Colon (tissue), 2 donors: Measurements from ENCODE around the gene AGMO.

Source experiments
- FAIRE-seq: peaks from 2 replicates; lab custom pipeline; 2012; peaks lifted over from hg19 to GRCh38; lab: Jason Lieb, UNC
- donor health status: control.
- donor health status: control.

Gene AGMO

DNA sequence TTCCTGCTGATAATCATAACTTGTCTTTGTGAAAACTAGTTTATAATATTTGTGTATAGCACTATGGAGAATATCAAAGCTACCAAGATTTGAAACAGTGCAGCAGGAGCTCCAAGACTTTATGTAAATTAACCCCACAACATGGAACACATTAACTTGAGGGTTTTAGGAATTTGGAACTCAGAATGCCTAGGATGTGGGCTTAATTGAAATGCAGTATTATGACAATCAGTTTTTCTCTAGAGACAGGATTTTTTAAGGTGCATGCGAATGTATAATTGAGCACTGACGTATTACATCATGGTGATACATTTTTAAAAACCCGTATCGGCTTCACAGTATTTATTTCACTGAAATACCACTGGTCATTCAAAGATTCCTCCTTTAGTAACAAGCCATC lies 346.2 kb downstream of the AGMO start:
- no peak for FAIRE-seq

GRCh38 chr7:15214976-15215375 lies 346.8 kb downstream of the AGMO start:
- FAIRE-seq = no peak

DNA sequence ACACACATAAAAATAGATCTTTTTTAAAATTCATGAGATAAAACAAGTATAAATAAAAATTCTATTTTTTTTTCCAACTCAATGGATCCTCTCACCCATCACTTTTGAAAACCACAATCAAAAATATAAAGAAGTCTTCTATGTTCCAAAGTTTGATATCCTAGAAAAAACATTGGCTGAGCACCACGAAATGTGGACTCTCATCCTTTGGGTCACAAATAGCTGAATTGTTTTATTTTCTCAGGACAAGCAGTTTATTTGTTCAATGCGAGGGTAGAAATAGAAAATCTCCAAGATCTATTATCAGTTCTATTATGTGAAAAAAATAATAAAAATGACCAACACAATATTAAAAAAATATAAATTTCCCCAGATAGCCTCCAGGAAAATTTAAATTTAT lies 348.7 kb downstream of the AGMO start:
- FAIRE-seq = no peak

DNA sequence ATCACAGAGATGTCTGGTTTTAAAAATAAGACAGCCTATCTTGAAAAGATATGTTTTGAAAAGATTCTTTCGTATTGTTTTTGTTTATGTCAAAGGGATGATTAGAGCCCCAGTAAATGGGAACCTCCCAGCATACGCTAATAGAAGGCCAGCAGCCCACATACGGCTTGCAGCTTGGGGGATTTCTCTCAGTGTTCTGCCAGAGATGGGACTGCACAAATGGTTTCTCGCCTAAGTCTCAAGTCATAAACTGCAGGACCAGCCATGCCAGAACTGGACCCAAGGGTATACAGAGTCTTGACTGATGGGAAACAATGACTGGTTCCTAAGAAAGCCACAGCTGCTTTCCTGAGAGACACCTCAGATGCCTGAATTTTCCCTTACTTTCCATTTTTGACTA lies 352.4 kb downstream of the AGMO start:
- FAIRE-seq = no peak

- FAIRE-seq = no peak
These were observed 357.4 kb downstream of the AGMO start for GRCh38 chr7:15204421-15204820.

DNA sequence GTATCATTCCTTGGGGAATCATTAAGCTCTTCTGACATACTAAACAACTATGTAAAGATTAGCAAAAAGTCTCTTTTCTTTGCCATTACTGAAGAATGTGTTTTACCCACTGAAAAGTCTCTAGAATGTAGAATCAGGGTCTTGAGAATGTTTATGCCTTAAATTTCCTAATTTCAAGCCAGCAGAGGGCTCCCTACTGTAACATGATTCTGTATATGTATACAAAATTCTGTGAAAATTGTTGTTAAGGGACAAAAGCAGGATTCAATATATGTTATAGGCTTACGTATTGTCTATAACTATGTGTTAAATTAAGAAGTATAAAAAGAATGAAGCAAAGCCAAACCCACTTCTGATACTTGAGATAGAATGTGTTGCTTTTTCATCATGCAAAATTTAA lies 362.3 kb downstream of the AGMO start:
- FAIRE-seq = no peak

GRCh38 chr7:15197042-15197977 lies 364.5 kb downstream of the AGMO start:
- peak; percentile 5 for FAIRE-seq

- FAIRE-seq = no peak
These were observed 383.8 kb downstream of the AGMO start for GRCh38 chr7:15178065-15178464.

GRCh38 chr7:15176089-15176488 lies 385.7 kb downstream of the AGMO start:
- FAIRE-seq = no peak

GRCh38 chr7:15175152-15175551 lies 386.7 kb downstream of the AGMO start:
- no peak for FAIRE-seq

- FAIRE-seq = no peak
These were observed 387.3 kb downstream of the AGMO start for GRCh38 chr7:15174485-15174884.

DNA sequence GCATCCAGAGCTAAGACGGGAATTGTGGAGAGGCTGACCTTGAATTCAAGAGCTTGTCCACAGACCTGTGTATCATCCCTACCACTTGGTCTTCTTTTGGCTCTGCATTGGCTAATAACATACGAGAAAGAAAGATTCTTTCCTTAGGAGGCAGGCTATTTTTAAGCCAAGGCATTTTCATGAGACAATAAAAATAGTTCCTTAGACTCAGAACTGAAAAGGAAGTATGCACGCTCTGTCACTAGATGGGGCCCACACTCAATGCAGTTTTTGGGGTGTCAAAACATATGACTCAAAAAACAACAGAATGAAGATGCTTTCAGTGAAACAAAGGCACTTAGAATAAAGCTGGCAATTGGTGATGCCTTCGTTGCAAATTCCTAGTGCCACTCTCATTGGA lies 393.3 kb downstream of the AGMO start:
- FAIRE-seq = no peak

- no peak for FAIRE-seq
These were observed 393.9 kb downstream of the AGMO start for GRCh38 chr7:15167912-15168311.

- no peak for FAIRE-seq
These were observed 395.2 kb downstream of the AGMO start for GRCh38 chr7:15166620-15167019.

GRCh38 chr7:15159261-15159660 lies 402.6 kb downstream of the AGMO start:
- no peak for FAIRE-seq

DNA sequence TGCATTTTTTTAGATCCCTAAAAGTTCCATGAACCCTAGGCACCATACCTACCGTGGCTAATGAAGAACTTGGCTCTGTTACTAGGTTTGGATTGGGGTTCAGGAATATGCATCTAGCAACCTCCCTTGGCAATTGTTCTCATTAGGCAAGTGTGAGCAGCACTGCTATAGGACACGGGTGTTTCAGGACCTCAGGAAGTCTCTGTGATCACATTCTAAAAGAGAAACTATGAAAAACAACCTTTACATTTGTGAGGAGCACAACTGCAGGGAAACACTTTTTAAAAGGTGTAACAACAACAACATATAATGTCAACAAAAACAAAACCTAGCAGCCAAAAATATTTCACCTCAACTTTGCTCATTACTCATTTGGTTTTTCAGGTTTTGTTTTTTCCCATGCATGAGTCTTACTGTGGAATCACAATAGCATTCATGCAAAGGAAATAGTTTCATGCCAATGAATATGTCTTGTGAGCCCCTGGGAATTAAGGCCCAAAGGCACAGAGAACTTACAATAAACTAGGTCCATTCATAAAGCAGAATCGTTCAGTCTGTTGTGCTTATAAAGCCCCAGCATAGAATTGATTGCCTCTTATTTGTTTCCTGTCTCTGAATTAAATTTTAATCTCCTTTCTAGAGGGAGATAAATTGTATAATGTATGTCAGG lies 403.5 kb downstream of the AGMO start:
- no peak for FAIRE-seq
